Lung (tissue), 12 donors: ENCODE data around the gene TMEM235. TPM values are rescaled to one million over a fixed set of nuclear protein-coding genes. Genes with fewer than 3 reads are reported as not detected.

Source experiments
- ATAC-seq: fragments of 200-7000 bp; cut with Tn5 transposase; one replicate; pipeline ENCODE4 v1.9.1; 2020; ENCODE audit warnings: moderate number of reproducible peaks; ENCODE audit not compliant: insufficient read depth, low FRiP score
- DNase-seq, 3 donors: peaks; one replicate each; pipeline ENCODE4 v3.0.0-alpha.2; 2013 to 2017
- H3K27ac ChIP-seq, 2 donors: one replicate each; pipeline ENCODE4 v1.5.1; 2013; ENCODE audit warnings: mild to moderate bottlenecking in 2 of 2, moderate library complexity in 2 of 2, control low read depth in 1 of 2, inconsistent platforms in 1 of 2, low read depth in 1 of 2, low read length in 1 of 2
- H3K27me3 ChIP-seq, 3 donors: one replicate each; pipeline ENCODE4 v1.5.1; 2013; ENCODE audit warnings: low read length in 2 of 3; ENCODE audit not compliant: control insufficient read depth in 3 of 3, insufficient read depth in 3 of 3
- H3K36me3 ChIP-seq, 4 donors: one replicate each; pipeline ENCODE4 v1.5.1; 2013; ENCODE audit warnings: low read length in 4 of 4, mild to moderate bottlenecking in 1 of 4, moderate library complexity in 1 of 4; ENCODE audit not compliant: control insufficient read depth in 4 of 4, insufficient read depth in 4 of 4
- H3K4me1 ChIP-seq, 5 donors: one replicate each; pipeline ENCODE4 v1.5.1; 2013; ENCODE audit warnings: low read length in 5 of 5, mild to moderate bottlenecking in 2 of 5, moderate library complexity in 1 of 5; ENCODE audit not compliant: control insufficient read depth in 5 of 5, insufficient read depth in 5 of 5
- H3K4me3 ChIP-seq: one replicate; pipeline ENCODE4 v1.5.1; 2013; ENCODE audit warnings: mild to moderate bottlenecking, control low read depth, moderate library complexity
- H3K9ac ChIP-seq, 2 donors: one replicate each; pipeline ENCODE4 v1.5.1; 2013; ENCODE audit warnings: low read length in 2 of 2, control low read depth in 1 of 2; ENCODE audit not compliant: insufficient read depth in 1 of 2
- H3K9me3 ChIP-seq, 4 donors: one replicate each; pipeline ENCODE4 v1.5.1; 2013; ENCODE audit warnings: low read length in 3 of 4, mild to moderate bottlenecking in 1 of 4, moderate library complexity in 1 of 4; ENCODE audit not compliant: control insufficient read depth in 4 of 4, insufficient read depth in 3 of 4
- WGBS, 2 donors: extraction: QIAGEN DNeasy Blood & Tissue Kit; methylation state at CpG; one replicate each; pipeline ENCODE4 v1.1.7; 2013; 5-methylcytosine and 5-hydroxymethylcytosine counted together
- polyA plus RNA-seq, 2 donors: library from polyadenylated mRNA; stranded (reverse); fragments of 200-250 nt; gene quantifications; one replicate each; pipeline ENCODE4 v1.2.1, GENCODE V29; 2013
- total RNA-seq, 2 donors: library from RNA; depleted of rRNA in 1 of 2; stranded (reverse); fragments of >200 nt in 1 of 2; gene quantifications; one replicate each; pipeline ENCODE4 v1.2.1, GENCODE V29; 2014 to 2021
- TF ChIP-seq, protein P1 (sequence below): IDR thresholded peaks from 2 replicates; pipeline ENCODE4 v1.5.1; 2012; ENCODE audit warnings: mild to moderate bottlenecking; ENCODE audit errors: control extremely low read depth, extremely low read depth
- donor health status: control.
- donor health status: control.
- donor health status: Bipolar disorder and iron deficiency.
- donor health status: healthy.
- donor health status: DM: yes; HTN: yes; CAD: no.

TMEM235 gene
- total and polyA plus RNA-seq, 4 donors: 0.08 to 0.97 TPM; not detected in 2

GRCh38 chr17:78267253-78268073 is 36.0 kb downstream of the TMEM235 start:
- DNase-seq: peak in 2 of 3 donors; percentile 25 to 36
- H3K36me3 ChIP-seq: no peaks in the 10 kb centered on the region
- H3K4me1 ChIP-seq: peaks cover 0 to 48% (median 28%) of the 10 kb centered on the region in 5 donors
- TF ChIP-seq, protein P1, sequence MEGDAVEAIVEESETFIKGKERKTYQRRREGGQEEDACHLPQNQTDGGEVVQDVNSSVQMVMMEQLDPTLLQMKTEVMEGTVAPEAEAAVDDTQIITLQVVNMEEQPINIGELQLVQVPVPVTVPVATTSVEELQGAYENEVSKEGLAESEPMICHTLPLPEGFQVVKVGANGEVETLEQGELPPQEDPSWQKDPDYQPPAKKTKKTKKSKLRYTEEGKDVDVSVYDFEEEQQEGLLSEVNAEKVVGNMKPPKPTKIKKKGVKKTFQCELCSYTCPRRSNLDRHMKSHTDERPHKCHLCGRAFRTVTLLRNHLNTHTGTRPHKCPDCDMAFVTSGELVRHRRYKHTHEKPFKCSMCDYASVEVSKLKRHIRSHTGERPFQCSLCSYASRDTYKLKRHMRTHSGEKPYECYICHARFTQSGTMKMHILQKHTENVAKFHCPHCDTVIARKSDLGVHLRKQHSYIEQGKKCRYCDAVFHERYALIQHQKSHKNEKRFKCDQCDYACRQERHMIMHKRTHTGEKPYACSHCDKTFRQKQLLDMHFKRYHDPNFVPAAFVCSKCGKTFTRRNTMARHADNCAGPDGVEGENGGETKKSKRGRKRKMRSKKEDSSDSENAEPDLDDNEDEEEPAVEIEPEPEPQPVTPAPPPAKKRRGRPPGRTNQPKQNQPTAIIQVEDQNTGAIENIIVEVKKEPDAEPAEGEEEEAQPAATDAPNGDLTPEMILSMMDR: no peak
- H3K27me3 ChIP-seq: no peaks in the 10 kb centered on the region
- H3K4me3 ChIP-seq: no peak overlapping the region
- no peak overlapping the region for H3K9ac ChIP-seq
- no peak for ATAC-seq
- no peaks in the 10 kb centered on the region for H3K9me3 ChIP-seq
- H3K27ac ChIP-seq: no peak overlapping the region
- WGBS, 2 donors: 86 to 88% methylated on average over 26 of the region's 26 CpGs

- Histone ChIP-seq H3K27me3 (no peaks in the 10 kb centered on the region), H3K9me3 (no peaks in the 10 kb centered on the region), H3K4me1 (peaks cover 0 to 49% (median 29%) of the 10 kb centered on the region in 5 donors), H3K27ac (peak overlapping the region in 1 of 2 donors; percentile 14), H3K4me3 (no peak overlapping the region), H3K36me3 (no peaks in the 10 kb centered on the region), H3K9ac (no peak overlapping the region)
- ATAC-seq (no peak), DNase-seq (peak in 1 of 3 donors; percentile 13)
- WGBS, 2 donors: 74 to 87% methylated on average over 24 of the region's 24 CpGs
- TF ChIP-seq, protein P1: no peak
Observed at GRCh38 chr17:78268191-78268874, 36.9 kb downstream of the TMEM235 start.

DNA sequence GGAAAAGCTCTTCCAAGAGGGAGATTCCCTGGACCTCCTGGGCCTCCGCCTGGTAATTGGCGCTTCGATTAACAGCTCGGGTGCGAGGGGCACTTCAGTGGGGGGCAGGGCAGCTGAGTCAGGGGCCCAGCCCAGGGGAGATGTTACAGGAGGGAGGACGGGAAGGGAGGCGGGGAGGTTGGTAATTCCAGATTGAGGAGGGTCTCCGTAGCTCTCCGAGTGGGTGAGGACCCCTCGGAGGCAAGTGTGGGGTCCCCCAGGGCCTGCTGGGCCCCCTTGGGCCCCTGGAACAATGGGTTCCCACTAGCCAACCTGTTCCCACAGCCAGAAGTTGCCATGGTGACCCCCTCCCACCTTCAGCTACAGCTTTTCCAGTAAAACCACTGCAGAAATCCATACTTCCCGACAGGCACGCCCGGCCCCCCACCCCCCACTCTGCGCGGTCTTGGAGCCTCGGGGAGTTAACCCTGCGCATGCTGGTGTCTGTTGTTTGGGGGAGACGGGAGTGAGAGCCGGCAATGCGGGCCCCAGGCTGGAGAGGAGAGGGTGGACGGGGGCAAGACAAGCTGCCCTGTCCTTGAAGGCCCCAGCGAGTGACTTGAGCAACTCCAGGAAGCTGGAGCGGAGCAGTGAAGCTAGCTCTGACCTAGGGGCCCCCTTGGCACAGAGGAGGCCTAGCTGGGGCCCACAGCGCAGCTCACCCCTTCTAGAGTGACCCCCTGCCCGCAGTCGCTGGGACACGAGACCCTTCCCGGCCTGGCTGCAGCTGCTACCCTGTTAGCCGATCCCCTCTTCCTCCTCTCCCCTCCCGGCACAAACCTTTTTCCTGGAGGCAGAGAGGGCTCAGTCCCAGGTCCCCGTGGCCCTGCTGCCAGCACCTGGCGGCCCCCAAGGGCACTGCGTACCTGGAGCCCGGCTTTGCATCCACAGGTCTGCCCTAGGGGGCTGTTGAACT is 37.8 kb downstream of the TMEM235 start:
- WGBS, 2 donors: 48 to 55% methylated on average over 33 to 34 of the region's 34 CpGs
- H3K27me3 ChIP-seq: no peaks in the 10 kb centered on the region
- peak overlapping the region in 1 of 2 donors; percentile 54 for H3K27ac ChIP-seq
- no peak overlapping the region for H3K4me3 ChIP-seq
- TF ChIP-seq, protein P1: no peak
- H3K9ac ChIP-seq: no peak overlapping the region
- H3K9me3 ChIP-seq: no peaks in the 10 kb centered on the region
- DNase-seq (peak; percentile 63 to 71 (median 63)), ATAC-seq (no peak)
- peaks cover 0 to 48% (median 26%) of the 10 kb centered on the region in 5 donors for H3K4me1 ChIP-seq
- no peaks in the 10 kb centered on the region for H3K36me3 ChIP-seq
